GM19328 (cell line): ENCODE measurements around the gene FCER1G.
"Not testable (repeated sequence)": the region's sequence is repeated elsewhere in the genome, so short reads cannot be mapped to it uniquely, and the experiment has no call there.

Experiments
- ATAC-seq: cut with Tn5 transposase; IDR thresholded peaks from one replicate; pipeline ENCODE4 v1.9.1; 2021; ENCODE audit warnings: mild to moderate bottlenecking, moderate library complexity; ENCODE audit not compliant: unreplicated experiment

FCER1G gene

DNA sequence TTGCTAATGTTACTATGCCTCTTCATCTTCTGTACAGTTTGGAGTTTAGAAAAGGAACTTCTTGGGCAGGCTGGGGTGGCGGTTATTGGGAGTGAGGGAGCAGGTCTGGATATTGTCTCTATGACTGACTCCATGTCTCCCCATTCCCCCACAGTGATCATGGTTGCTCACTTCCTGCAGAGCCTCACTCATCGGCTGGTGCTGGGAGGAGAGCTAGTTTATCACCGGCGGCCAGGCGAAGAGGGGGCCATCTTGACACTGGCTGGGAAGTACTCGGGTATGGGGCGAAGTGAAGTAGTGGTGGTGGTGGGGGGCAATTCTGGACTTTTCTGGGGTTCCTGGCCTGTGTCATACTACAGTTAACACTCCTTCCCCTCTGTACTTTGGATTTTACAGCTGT lies 12.9 kb downstream of the FCER1G start:
- ATAC-seq = no peak

- ATAC-seq = no peak
Observed at GRCh38 chr1:161229896-161230295, 14.8 kb downstream of the FCER1G start.

DNA sequence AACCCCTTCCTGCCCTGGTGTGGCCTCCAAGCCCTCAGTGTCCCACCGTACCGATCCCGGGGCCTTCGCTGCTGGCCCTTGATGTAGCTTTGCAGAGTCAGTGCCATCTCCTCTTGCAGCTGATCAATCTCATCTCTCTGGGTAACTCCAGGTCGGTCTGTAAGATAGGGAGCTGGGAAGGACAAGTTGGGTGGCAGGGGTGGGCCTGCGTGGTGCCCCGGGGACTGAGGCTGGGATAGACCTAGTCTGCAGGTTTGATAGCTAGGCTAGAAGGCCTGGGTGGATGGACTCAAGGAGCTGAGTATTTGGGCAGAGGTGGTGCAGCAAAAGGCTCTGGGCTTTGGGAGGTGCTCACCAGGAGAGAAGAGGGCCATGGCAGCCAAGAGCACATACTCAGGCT lies 15.7 kb downstream of the FCER1G start:
- no peak for ATAC-seq

DNA sequence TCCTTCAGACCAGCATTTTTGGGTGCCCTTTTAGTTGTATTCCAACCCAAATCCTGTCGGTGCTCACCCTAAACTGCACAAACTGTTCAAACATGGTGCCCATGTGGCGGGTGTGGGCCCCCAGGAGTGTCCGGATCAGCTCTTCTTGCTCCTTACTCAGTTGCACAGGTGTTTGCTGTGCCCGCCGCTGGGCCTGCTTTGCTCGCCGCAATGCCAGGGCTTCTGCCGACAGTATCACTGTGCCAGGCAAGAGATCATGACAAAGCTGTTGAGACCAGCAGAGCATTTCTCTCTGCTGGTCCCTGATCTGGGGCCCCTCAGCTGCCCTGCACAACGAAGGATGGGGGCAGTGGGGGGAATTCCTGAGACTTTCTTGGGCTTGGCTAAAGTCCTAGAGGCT lies 18.0 kb downstream of the FCER1G start:
- ATAC-seq = no peak

- ATAC-seq = no peak
Observed at GRCh38 chr1:161235957-161236775, 21.1 kb downstream of the FCER1G start.

DNA sequence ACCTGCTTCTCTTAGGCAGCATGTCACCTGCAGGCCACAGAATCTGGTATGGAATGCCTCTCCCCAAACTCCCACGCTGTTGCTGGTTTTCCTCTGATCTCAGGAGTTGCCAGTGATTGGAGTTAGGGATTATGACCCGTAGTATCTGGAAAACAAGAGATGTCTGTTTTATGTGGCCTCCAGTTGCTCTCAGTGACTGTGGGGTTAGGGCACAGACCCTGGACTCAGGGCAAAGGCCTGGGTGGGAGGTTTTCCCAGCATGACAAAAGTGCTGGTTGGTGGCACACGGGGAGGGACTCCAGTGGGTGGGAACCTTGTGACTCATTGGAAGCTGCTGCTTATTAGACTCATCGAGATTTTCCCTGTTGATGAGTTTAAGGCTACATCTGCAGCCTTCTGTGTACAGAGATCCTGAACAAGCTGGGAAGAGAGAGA lies 23.0 kb downstream of the FCER1G start, which contains the start of gene NR1I3:
TSS of gene NR1I3 (minus strand) at position 165 of the 435 bp plus-strand sequence. CDS start 1,638 bp downstream, outside the sequence.
- ATAC-seq = no peak

DNA sequence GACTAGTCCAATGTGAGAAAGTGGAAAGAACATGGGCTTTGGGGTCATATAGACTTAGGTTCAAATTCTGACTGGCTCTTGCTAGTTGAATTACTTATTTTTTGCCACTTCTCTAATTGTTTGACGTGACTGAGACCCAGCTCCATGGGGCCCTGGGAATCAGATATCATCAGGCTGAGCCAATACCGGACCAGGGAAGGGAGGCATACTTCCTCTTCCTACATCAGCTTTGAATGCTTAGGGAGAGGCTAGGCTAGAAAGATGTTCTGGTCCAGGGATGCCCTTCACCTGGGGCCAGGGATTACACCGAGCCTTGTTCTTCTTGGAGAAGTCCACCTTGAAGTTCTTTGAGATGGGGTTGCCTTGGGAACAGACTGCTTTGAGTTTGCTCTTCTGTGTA lies 26.6 kb downstream of the FCER1G start:
- no peak for ATAC-seq

DNA sequence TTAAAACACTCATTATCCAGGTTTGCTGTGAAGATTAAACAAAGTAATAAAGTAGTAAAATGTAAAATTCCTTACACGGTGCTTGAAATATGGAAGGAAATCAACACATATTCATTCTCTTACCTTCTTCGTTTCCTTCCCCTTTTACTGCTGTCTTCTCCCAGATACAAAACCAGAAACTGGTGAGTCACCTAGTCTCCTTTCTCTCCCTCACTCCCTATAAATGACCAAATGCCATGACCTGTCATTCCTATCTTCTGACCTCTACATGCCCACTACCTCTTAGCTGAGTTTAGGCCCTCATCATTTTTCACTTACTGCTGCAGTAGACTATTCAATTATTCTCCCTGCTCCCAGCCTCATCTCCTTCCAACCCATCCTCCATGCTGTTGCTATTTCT lies 27.2 kb downstream of the FCER1G start:
- ATAC-seq = no peak

- ATAC-seq = no peak
Observed at GRCh38 chr1:161244888-161245287, 29.8 kb downstream of the FCER1G start.

DNA sequence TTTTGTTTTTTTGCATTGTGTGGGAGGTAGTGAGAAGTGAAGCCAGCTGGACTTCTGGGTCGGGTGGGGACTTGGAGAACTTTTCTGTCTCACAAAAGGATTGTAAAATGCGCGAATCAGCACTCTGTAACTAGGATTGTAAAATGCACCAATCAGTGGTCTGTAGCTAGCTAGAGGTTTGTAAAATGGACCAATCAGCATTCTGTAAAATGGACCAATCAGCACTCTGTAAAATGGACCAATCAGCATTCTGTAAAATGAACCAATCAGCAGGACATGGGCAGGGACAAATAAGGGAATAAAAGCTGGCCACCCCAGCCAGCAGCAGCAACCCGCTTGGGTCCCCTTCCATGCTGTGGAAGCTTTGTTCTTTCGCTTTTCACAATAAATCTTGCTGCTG lies 35.0 kb downstream of the FCER1G start:
- ATAC-seq = not testable (repeated sequence)

GRCh38 chr1:161250829-161251228 lies 35.7 kb downstream of the FCER1G start:
- ATAC-seq = no peak

GRCh38 chr1:161251579-161251978 lies 36.5 kb downstream of the FCER1G start:
- ATAC-seq = no peak

DNA sequence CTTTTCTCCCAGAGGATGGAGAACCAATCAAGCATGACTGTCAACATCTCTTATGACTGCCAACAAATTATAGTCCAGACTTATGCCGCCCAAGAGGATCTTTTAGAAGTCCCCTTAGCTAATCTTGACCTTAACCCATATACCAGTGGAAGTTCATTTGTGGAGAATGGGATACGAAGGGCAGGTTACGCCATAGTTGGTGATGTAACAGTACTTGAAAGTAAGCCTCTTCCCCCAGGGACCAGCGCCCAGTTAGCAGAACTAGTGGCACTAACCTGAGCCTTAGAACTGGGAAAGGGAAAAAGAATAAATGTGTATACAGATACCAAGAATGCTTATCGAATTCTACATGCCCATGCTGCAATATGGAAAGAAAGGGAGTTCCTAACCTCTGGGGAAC lies 40.2 kb downstream of the FCER1G start:
- ATAC-seq = not testable (repeated sequence)

GRCh38 chr1:161255955-161256520 lies 40.9 kb downstream of the FCER1G start:
- ATAC-seq = not testable (repeated sequence)

DNA sequence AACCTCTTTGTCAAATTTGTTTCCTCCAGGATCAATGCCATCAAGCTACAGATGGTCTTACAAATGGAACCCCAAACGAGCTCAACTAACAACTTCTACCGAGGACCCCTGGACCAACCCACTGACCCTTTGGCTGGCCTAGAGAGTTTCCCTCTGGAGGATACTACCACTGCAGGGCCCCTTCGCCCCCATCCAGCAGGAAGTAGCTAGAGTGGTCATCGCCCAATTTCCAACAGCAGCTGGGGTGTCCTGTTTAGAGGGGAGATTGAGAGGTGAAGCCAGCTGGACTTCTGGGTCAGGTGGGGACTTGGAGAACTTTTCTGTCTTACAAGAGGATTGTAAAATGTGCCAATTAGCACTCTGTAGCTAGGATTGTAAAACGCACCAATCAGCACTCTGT lies 42.0 kb downstream of the FCER1G start:
- ATAC-seq = not testable (repeated sequence)

- no peak for ATAC-seq
Observed at GRCh38 chr1:161258439-161259344, 43.6 kb downstream of the FCER1G start, which contains the start of gene PCP4L1. PCP4L1 (plus strand) TSS chr1:161258745; CDS start chr1:161258975, 230 bp downstream.

DNA sequence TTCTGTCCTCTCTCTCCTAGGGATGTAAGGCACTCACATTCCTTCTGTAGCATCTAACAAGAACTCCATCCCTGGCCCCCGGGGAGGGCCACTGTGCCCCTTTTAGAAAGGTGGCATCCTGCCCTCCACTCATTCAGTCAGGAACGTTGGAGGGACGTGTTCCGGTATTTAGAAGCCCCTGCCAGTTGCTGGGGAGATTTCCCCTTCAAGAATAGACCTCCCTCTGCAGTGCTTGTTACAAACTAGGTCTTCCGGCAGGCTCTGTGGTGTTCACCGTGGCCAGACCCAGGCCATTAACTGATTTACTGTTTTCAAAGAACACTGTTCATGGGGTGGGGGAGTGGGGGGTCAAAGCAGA lies 44.2 kb downstream of the FCER1G start:
- no peak for ATAC-seq

DNA sequence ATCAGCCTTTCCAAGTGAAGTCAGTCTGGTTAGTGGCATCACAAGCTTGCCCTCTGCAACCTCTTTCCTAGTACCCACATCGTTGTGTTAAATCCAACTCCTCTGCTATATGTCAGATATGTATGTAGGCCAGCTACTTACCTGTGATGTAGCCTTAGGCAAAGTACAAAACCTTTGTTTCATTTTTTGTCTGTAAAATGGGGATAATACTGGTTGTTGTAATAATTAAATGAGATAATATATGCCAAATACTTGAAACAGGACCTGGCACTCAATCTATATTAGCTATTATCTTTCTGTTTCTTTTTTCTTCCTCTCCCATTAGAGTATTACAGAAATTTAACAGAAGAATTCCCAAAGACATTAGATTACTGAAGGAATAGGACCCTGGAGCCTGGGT lies 44.7 kb downstream of the FCER1G start:
- ATAC-seq = no peak

DNA sequence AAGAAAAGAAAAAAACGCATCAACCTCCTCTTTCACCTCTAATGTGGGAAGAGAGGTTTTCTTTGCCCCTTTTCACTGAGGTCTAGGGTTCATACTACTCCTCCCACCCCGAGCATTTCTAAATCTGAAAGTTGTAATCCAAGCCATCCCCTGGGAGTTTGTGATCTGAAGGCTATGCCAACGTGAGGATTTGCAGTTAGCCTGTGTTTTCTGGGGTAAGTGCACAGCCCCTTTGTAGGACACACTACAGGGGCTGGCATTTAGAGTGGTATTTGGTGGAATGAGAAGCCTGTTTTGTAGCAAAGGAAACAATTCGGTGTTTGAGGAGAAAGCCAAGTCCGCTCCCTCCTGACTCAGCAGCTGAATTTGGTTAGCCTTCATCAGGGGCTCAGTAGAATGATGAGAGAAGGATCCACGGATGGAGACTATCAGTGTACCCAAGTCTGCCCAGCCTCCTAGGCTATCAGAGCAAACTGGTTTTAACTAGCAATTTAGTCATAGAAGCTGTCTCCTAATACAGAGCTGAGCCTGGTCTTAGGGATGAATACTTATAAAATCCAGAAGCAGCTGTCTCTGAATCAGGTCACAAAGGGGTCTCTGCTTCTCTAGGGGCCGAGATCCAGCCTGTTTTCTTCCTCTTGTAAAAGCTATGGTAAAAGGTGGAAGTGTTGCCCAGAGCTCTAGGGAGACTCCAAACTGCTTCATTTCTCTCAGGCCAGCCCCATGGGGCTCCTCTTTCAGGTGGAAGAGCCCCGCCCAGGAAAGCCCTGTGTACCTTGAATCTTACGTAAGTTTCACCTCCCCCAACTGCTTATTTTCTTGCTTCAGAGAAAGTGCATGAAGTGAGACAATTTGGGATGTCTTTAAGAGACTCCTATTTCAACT lies 45.5 kb downstream of the FCER1G start:
- no peak for ATAC-seq
